ENCODE measurements around the gene BHLHA9. TPM values are rescaled to one million over a fixed set of nuclear protein-coding genes. Genes with fewer than 3 reads are reported as not detected.

BHLHA9 gene
- total RNA-seq, 2 donors from 2014 or later = not detected

- peak overlapping the region in 1 of 2 donors; percentile 5 for H3K27ac ChIP-seq
- intact Hi-C loops (cut with DNase I) = no loop called here
- peaks cover 4% of the 10 kb centered on the region for H3K27me3 ChIP-seq (replicated peaks; ENCODE audit: insufficient read depth)
These were observed 40.8 kb upstream of the BHLHA9 start for GRCh38 chr17:1229349-1229899.

GRCh38 chr17:1229900-1230501, 40.2 kb upstream of the BHLHA9 start:
- WGBS = 30% methylated on average over 26 of the region's 51 CpGs
- H3K27me3 ChIP-seq (replicated peaks; ENCODE audit: insufficient read depth) = peaks cover 4% of the 10 kb centered on the region
- no peaks in the 10 kb centered on the region for H3K36me3 ChIP-seq
- peaks cover 9% of the 10 kb centered on the region for H3K4me1 ChIP-seq (replicated peaks)
- TF ChIP-seq POLR2AphosphoS5 (IDR thresholded peaks at IDR 0.05) (no peak), CTCF (IDR thresholded peaks at IDR 0.05) (no peak), POLR2A (IDR thresholded peaks at IDR 0.05) (no peak)
- intact Hi-C loops (cut with DNase I) = no loop called here
- peak overlapping the region in 1 of 2 donors; percentile 5 for H3K27ac ChIP-seq
- no peak for DNase-seq (ENCODE audit: low spot score)
- peak overlapping the region; percentile 43 to 47 for H3K4me3 ChIP-seq
- H3K9me3 ChIP-seq = no peaks in the 10 kb centered on the region

More at GRCh38 chr17:1229349-1229899, 40.8 kb upstream of the BHLHA9 start:
- DNase-seq (ENCODE audit: low spot score) = no peak
- TF ChIP-seq POLR2AphosphoS5 (IDR thresholded peaks at IDR 0.05) = no peak
- TF ChIP-seq CTCF (IDR thresholded peaks at IDR 0.05) = no peak
- TF ChIP-seq POLR2A (IDR thresholded peaks at IDR 0.05) = peak; percentile 47
- Histone ChIP-seq H3K36me3 (no peaks in the 10 kb centered on the region), H3K9me3 (no peaks in the 10 kb centered on the region), H3K4me3 (peak overlapping the region; percentile 43 to 47), H3K4me1 (replicated peaks) (peaks cover 9% of the 10 kb centered on the region)
- 2% methylated on average over 43 of the region's 74 CpGs for WGBS

- DNase-seq (ENCODE audit: low spot score) = no peak
- 58% methylated on average over 12 of the region's 12 CpGs for WGBS
- no peaks in the 10 kb centered on the region for H3K36me3 ChIP-seq
- no peaks in the 10 kb centered on the region for H3K9me3 ChIP-seq
- intact Hi-C loops (cut with DNase I) = no loop called here
- H3K27ac ChIP-seq = no peak overlapping the region
- H3K27me3 ChIP-seq (replicated peaks; ENCODE audit: insufficient read depth) = peaks cover 4% of the 10 kb centered on the region
- peaks cover 9% of the 10 kb centered on the region for H3K4me1 ChIP-seq (replicated peaks)
- no peak for TF ChIP-seq POLR2AphosphoS5 (IDR thresholded peaks at IDR 0.05)
- no peak for TF ChIP-seq CTCF (IDR thresholded peaks at IDR 0.05)
- no peak for TF ChIP-seq POLR2A (IDR thresholded peaks at IDR 0.05)
- H3K4me3 ChIP-seq = no peak overlapping the region
These were observed 38.8 kb upstream of the BHLHA9 start for GRCh38 chr17:1231456-1231855.

GRCh38 chr17:1232331-1232730, 37.9 kb upstream of the BHLHA9 start:
- Histone ChIP-seq H3K27me3 (replicated peaks; ENCODE audit: insufficient read depth) (peaks cover 4% of the 10 kb centered on the region), H3K4me3 (no peak overlapping the region), H3K36me3 (no peaks in the 10 kb centered on the region), H3K4me1 (replicated peaks) (peaks cover 9% of the 10 kb centered on the region), H3K9me3 (no peaks in the 10 kb centered on the region), H3K27ac (no peak overlapping the region)
- intact Hi-C loops (cut with DNase I) = no loop called here
- DNase-seq (ENCODE audit: low spot score) = no peak
- WGBS = 70% methylated on average over 8 of the region's 8 CpGs
- TF ChIP-seq POLR2AphosphoS5 (IDR thresholded peaks at IDR 0.05) (no peak), CTCF (IDR thresholded peaks at IDR 0.05) (no peak), POLR2A (IDR thresholded peaks at IDR 0.05) (no peak)

- no peak overlapping the region for H3K27ac ChIP-seq
- no peaks in the 10 kb centered on the region for H3K36me3 ChIP-seq
- WGBS = 52% methylated on average over 11 of the region's 11 CpGs
- no peaks in the 10 kb centered on the region for H3K9me3 ChIP-seq
- H3K27me3 ChIP-seq (replicated peaks; ENCODE audit: insufficient read depth) = peaks cover 4% of the 10 kb centered on the region
- no peak for TF ChIP-seq POLR2A (IDR thresholded peaks at IDR 0.05)
- TF ChIP-seq POLR2AphosphoS5 (IDR thresholded peaks at IDR 0.05) = no peak
- no peak for TF ChIP-seq CTCF (IDR thresholded peaks at IDR 0.05)
- H3K4me1 ChIP-seq (replicated peaks) = peaks cover 9% of the 10 kb centered on the region
- no peak overlapping the region for H3K4me3 ChIP-seq
- DNase-seq (ENCODE audit: low spot score) = no peak
- intact Hi-C loops (cut with DNase I) = no loop called here
These were observed 37.5 kb upstream of the BHLHA9 start for GRCh38 chr17:1232786-1233185.
